ENCODE data around the gene MYH14.

DNA sequence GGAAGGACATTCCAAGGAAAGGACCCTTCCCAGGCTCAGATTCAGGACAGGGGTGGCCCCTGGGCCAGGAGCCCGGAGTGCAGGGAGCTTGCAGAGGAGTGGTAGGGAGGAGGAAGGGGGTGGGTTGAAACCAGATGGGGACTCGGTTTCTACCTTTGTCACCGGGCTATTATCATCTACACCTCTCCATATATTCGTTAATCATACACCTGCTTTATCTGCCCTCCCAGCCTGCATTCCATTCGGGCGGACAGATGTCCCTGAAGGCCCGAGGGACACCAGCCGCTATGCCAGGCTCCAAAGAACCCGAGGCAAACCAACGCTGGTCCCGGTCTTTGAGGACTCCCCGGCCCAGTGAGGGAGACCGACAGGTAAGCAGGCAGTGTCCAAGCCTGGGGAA lies 15.5 kb upstream of the MYH14 start:
- TF ChIP-seq CTCF (IDR thresholded peaks at IDR 0.05) (no peak), POLR2A (IDR thresholded peaks at IDR 0.05) (no peak)
